WTC11 (cell line): ENCODE results near the gene USP13.

Experiments used
- AFF4 ChIP-seq: sonication (generic); formaldehyde crosslinking; IDR thresholded peaks from 2 replicates; pipeline ENCODE4 v1.8.1; 2023; ENCODE audit warnings: mild to moderate bottlenecking, missing genetic modification reagents, borderline replicate concordance
- CREM ChIP-seq: sonication (generic); formaldehyde crosslinking; IDR thresholded peaks from 2 replicates; pipeline ENCODE4 v1.8.1; 2022; ENCODE audit warnings: mild to moderate bottlenecking, missing genetic modification reagents, moderate library complexity
- CTCF ChIP-seq: fragments of 200-600 bp; IDR thresholded peaks from 2 replicates; pipeline ENCODE4 v1.8.0; 2022; ENCODE audit warnings: antibody characterized with exemption
- E2F1 ChIP-seq: sonication (generic); formaldehyde crosslinking; IDR thresholded peaks from 2 replicates; pipeline ENCODE4 v1.8.0; 2022; ENCODE audit warnings: mild to moderate bottlenecking, missing genetic modification reagents
- ESRRA ChIP-seq: sonication (generic); formaldehyde crosslinking; IDR thresholded peaks from 2 replicates; pipeline ENCODE4 v1.8.1; 2022; ENCODE audit warnings: mild to moderate bottlenecking, missing genetic modification reagents, borderline replicate concordance
- GABPB1 ChIP-seq: sonication (generic); formaldehyde crosslinking; IDR thresholded peaks from 2 replicates; pipeline ENCODE4 v1.8.1; 2023; ENCODE audit warnings: mild to moderate bottlenecking, missing genetic modification reagents
- PREB ChIP-seq: sonication (generic); formaldehyde crosslinking; IDR thresholded peaks from 2 replicates; pipeline ENCODE4 v1.8.1; 2022; ENCODE audit warnings: mild to moderate bottlenecking, missing genetic modification reagents, moderate library complexity, borderline replicate concordance
- USF2 ChIP-seq: sonication (generic); formaldehyde crosslinking; IDR thresholded peaks from 2 replicates; pipeline ENCODE4 v1.8.1; 2023; ENCODE audit warnings: mild to moderate bottlenecking, missing genetic modification reagents, moderate library complexity
- ZBTB21 ChIP-seq: sonication (generic); formaldehyde crosslinking; IDR thresholded peaks from 2 replicates; pipeline ENCODE4 v1.8.1; 2023; ENCODE audit warnings: mild to moderate bottlenecking, missing genetic modification reagents, borderline replicate concordance
- ZNF121 ChIP-seq: sonication (generic); formaldehyde crosslinking; IDR thresholded peaks from 2 replicates; pipeline ENCODE4 v1.8.0; 2023; ENCODE audit warnings: missing genetic modification reagents
- ZNF263 ChIP-seq: sonication (generic); formaldehyde crosslinking; IDR thresholded peaks from 2 replicates; pipeline ENCODE4 v1.8.1; 2022; ENCODE audit warnings: low read depth, mild to moderate bottlenecking, moderate library complexity, missing genetic modification reagents
- ZNF281 ChIP-seq: sonication (generic); formaldehyde crosslinking; IDR thresholded peaks from 2 replicates; pipeline ENCODE4 v1.8.0; 2023; ENCODE audit warnings: mild to moderate bottlenecking, missing genetic modification reagents
- ZNF423 ChIP-seq: fragments of 250-450 bp; sonication (Bioruptor Pico); IDR thresholded peaks from 2 replicates; pipeline ENCODE4 v2.1.2; 2022; ENCODE audit warnings: mild to moderate bottlenecking, moderate library complexity
- ZNF532 ChIP-seq: fragments of 250-450 bp; sonication (Bioruptor Pico); IDR thresholded peaks from 2 replicates; pipeline ENCODE4 v1.9.0; 2021; ENCODE audit warnings: mild to moderate bottlenecking, borderline replicate concordance

GRCh38 chr3:179640469-179640868 lies 12.4 kb upstream of the USP13 start:
- TF ChIP-seq CREM (CRISPR knock-in tag) (no peak), CTCF (no peak), ZNF423 (CRISPR knock-in tag) (no peak), USF2 (no peak), AFF4 (CRISPR knock-in tag) (no peak), GABPB1 (CRISPR knock-in tag) (no peak), ZNF121 (CRISPR knock-in tag) (no peak), E2F1 (no peak), ESRRA (CRISPR knock-in tag) (no peak), PREB (CRISPR knock-in tag) (no peak), ZNF263 (no peak), ZNF281 (CRISPR knock-in tag) (no peak), ZBTB21 (CRISPR knock-in tag) (no peak), ZNF532 (CRISPR knock-in tag) (no peak)
